ENCODE measurements around the gene CATSPERZ.

GRCh38 chr11:64255135-64256128 lies 44.7 kb upstream of the CATSPERZ start:
- no peak for TF ChIP-seq CTCF (IDR thresholded peaks at IDR 0.05)
- no peak for TF ChIP-seq POLR2A (IDR thresholded peaks at IDR 0.05)

Measured in testis (tissue), 2 donors.